C4-2B (cell line): ENCODE data around the gene CEP290.

ENCODE experiments used
- ZFX ChIP-seq: fragments of 450-650 bp; IDR thresholded peaks from 2 replicates; pipeline ENCODE4 v1.6.1; 2017
- TF ChIP-seq, protein P1 (sequence below): fragments of 450-650 bp; conservative IDR thresholded peaks from 2 replicates; pipeline ENCODE4 v1.5.1; 2017; ENCODE audit warnings: mild to moderate bottlenecking

- TF ChIP-seq, protein P1, sequence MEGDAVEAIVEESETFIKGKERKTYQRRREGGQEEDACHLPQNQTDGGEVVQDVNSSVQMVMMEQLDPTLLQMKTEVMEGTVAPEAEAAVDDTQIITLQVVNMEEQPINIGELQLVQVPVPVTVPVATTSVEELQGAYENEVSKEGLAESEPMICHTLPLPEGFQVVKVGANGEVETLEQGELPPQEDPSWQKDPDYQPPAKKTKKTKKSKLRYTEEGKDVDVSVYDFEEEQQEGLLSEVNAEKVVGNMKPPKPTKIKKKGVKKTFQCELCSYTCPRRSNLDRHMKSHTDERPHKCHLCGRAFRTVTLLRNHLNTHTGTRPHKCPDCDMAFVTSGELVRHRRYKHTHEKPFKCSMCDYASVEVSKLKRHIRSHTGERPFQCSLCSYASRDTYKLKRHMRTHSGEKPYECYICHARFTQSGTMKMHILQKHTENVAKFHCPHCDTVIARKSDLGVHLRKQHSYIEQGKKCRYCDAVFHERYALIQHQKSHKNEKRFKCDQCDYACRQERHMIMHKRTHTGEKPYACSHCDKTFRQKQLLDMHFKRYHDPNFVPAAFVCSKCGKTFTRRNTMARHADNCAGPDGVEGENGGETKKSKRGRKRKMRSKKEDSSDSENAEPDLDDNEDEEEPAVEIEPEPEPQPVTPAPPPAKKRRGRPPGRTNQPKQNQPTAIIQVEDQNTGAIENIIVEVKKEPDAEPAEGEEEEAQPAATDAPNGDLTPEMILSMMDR = no peak
- no peak for TF ChIP-seq ZFX
These were observed 83.7 kb downstream of the CEP290 start for GRCh38 chr12:88057994-88058718.
